Loucy (cell line): ENCODE results near the gene CNOT8.

Experiments used
- H2AFZ ChIP-seq: fragments of 200-600 bp; sonication (generic); 2 replicates; pipeline ENCODE4 v1.6.0; 2016; ENCODE audit warnings: antibody characterized with exemption, mild to moderate bottlenecking, low read length, moderate library complexity
- H3F3A ChIP-seq: fragments of 200-600 bp; 2 replicates; pipeline ENCODE4 v1.6.0; 2016; ENCODE audit warnings: antibody characterized with exemption, low read depth, mild to moderate bottlenecking
- H3K27me3 ChIP-seq: fragments of 200-600 bp; sonication (generic); 2 replicates; pipeline ENCODE4 v1.6.1; 2014; ENCODE audit warnings: low read length, mild to moderate bottlenecking; ENCODE audit not compliant: insufficient read depth, poor library complexity, severe bottlenecking
- H3K36me3 ChIP-seq: fragments of 200-600 bp; sonication (generic); 2 replicates; pipeline ENCODE4 v1.6.1; 2016; ENCODE audit warnings: low read length; ENCODE audit not compliant: insufficient read depth
- H3K4me1 ChIP-seq: fragments of 200-600 bp; sonication (generic); 2 replicates; pipeline ENCODE4 v1.5.1; 2014; ENCODE audit warnings: low read length, mild to moderate bottlenecking; ENCODE audit not compliant: insufficient read depth, poor library complexity, severe bottlenecking
- H3K4me2 ChIP-seq: fragments of 200-600 bp; sonication (generic); 2 replicates; pipeline ENCODE4 v1.6.0; 2014; ENCODE audit warnings: antibody characterized with exemption, low read length, low read depth, mild to moderate bottlenecking; ENCODE audit not compliant: poor library complexity, severe bottlenecking
- H3K4me3 ChIP-seq: fragments of 200-600 bp; sonication (generic); 2 replicates; pipeline ENCODE4 v1.5.1; 2014; ENCODE audit warnings: low read length, mild to moderate bottlenecking, mixed read lengths; ENCODE audit not compliant: poor library complexity, severe bottlenecking
- H3K79me2 ChIP-seq: fragments of 200-600 bp; sonication (generic); 2 replicates; pipeline ENCODE4 v1.6.1; 2014; ENCODE audit warnings: low read length; ENCODE audit not compliant: insufficient read depth
- H3K9ac ChIP-seq: fragments of 200-600 bp; sonication (generic); 2 replicates; pipeline ENCODE4 v1.6.0; 2014; ENCODE audit warnings: mild to moderate bottlenecking, low read depth, low read length, moderate library complexity; ENCODE audit not compliant: poor library complexity, severe bottlenecking
- H3K9me2 ChIP-seq: fragments of 200-600 bp; sonication (generic); replicated peaks from 2 replicates; pipeline ENCODE4 v1.6.1; 2016; ENCODE audit warnings: low read depth, low read length, mixed read lengths
- H3K9me3 ChIP-seq: fragments of 200-600 bp; sonication (generic); 2 replicates; pipeline ENCODE4 v1.6.1; 2014; ENCODE audit warnings: mild to moderate bottlenecking, antibody characterized with exemption, low read length, low read depth; ENCODE audit not compliant: insufficient read depth
- H4K20me1 ChIP-seq: fragments of 200-600 bp; sonication (generic); 2 replicates; pipeline ENCODE4 v1.6.0; 2014; ENCODE audit warnings: antibody characterized with exemption, low read length, mild to moderate bottlenecking; ENCODE audit not compliant: insufficient read depth, poor library complexity, severe bottlenecking
- EZH2phosphoT487 ChIP-seq: fragments of 200-600 bp; IDR thresholded peaks from 2 replicates; pipeline ENCODE4 v1.6.1; 2018; ENCODE audit warnings: antibody characterized with exemption, mild to moderate bottlenecking, moderate library complexity, borderline replicate concordance
- TF ChIP-seq, protein P1 (sequence below): fragments of 200-600 bp; sonication (generic); conservative IDR thresholded peaks from 2 replicates; pipeline ENCODE4 v1.5.1; 2014; ENCODE audit warnings: mild to moderate bottlenecking, antibody characterized with exemption, low read length

CNOT8 gene

DNA sequence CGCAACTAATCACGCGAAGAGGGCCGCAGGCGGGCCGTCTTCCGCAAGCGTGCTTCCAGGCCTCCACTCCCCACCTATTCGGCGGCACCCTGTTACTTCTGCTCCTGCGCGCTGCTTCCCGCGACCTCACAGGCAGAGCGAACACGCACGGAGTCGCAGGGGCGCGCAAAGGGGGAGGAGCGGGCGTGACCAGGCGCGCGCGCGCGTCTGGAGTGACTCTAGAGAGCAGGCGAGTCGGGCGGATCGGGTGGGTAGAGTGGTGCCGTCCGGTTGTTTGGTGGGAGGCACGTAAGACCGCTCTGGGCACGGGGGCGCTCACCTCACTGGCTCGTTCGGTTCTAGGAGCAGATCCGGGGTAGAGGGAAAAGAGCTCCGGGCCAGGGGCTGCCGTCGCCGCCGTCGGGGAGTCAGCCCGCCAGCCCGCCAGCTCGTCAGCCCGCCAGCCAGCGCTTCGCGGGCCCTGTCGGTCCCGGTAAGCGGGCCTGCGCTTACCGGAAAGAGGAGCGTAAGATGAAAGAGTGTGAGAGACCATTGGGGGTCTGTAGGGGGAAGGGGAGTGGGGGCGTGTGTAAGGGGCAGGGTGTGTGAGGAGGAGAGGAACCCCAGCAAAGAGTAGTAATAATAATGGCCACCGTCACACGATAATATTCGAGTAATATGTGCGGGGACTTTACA, at the start of gene CNOT8:
TSS of gene CNOT8 (plus strand) at position 331 of the 675 bp plus-strand sequence. CDS start 4,652 bp downstream, outside the sequence.
- peak within 1 kb of the TSS; percentile 97 for H3K4me2 ChIP-seq

DNA sequence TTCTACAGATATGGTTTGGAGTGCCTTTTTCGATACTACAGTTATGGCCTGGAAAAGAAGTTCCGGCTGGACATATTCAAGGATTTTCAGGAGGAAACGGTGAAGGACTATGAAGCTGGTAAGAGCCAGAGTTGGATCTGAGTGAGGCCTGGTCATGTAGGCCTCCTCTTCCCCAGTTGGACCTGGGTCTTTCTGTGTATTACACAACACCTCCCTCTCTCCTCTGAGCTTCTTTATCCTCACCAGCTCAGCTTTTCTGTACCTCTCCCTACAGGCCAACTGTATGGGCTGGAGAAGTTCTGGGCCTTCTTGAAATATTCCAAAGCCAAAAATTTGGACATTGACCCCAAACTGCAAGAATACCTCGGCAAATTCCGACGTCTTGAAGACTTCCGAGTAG, 47.2 kb upstream of the CNOT8 start:
- Histone ChIP-seq H3K27me3 (no peaks in the 10 kb centered on the region), H3K9me3 (no peaks in the 10 kb centered on the region), H3K9me2 (no peaks in the 10 kb centered on the region), H3K4me1 (no peaks in the 10 kb centered on the region), H2AFZ (no peak overlapping the region), H4K20me1 (no peaks in the 10 kb centered on the region), H3K4me2 (no peak overlapping the region), H3K4me3 (no peak overlapping the region), H3K79me2 (no peaks in the 10 kb centered on the region), H3K9ac (no peak overlapping the region), H3K36me3 (peaks cover 76% of the 10 kb centered on the region; the same call in 1 of the 2 replicates), H3F3A (no peaks in the 10 kb centered on the region)
- TF ChIP-seq EZH2phosphoT487: no peak
- TF ChIP-seq, protein P1, sequence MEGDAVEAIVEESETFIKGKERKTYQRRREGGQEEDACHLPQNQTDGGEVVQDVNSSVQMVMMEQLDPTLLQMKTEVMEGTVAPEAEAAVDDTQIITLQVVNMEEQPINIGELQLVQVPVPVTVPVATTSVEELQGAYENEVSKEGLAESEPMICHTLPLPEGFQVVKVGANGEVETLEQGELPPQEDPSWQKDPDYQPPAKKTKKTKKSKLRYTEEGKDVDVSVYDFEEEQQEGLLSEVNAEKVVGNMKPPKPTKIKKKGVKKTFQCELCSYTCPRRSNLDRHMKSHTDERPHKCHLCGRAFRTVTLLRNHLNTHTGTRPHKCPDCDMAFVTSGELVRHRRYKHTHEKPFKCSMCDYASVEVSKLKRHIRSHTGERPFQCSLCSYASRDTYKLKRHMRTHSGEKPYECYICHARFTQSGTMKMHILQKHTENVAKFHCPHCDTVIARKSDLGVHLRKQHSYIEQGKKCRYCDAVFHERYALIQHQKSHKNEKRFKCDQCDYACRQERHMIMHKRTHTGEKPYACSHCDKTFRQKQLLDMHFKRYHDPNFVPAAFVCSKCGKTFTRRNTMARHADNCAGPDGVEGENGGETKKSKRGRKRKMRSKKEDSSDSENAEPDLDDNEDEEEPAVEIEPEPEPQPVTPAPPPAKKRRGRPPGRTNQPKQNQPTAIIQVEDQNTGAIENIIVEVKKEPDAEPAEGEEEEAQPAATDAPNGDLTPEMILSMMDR: no peak

More for the DNA sequence above, at the start of gene CNOT8:
- Histone ChIP-seq H3K27me3 (no peaks in the 10 kb centered on the region), H3K9me2 (no peaks in the 10 kb centered on the region), H2AFZ (peak within 1 kb of the TSS; percentile 70), H3K36me3 (no peaks in the 10 kb centered on the region), H3K79me2 (peaks cover 48% of the 10 kb centered on the region), H3K9me3 (no peaks in the 10 kb centered on the region), H4K20me1 (peaks cover 39% of the 10 kb centered on the region), H3K9ac (peak within 1 kb of the TSS; percentile 91), H3F3A (no peaks in the 10 kb centered on the region), H3K4me3 (peak within 1 kb of the TSS; percentile 95), H3K4me1 (peaks cover 5% of the 10 kb centered on the region)
- TF ChIP-seq, protein P1: no peak
- TF ChIP-seq EZH2phosphoT487: no peak

DNA sequence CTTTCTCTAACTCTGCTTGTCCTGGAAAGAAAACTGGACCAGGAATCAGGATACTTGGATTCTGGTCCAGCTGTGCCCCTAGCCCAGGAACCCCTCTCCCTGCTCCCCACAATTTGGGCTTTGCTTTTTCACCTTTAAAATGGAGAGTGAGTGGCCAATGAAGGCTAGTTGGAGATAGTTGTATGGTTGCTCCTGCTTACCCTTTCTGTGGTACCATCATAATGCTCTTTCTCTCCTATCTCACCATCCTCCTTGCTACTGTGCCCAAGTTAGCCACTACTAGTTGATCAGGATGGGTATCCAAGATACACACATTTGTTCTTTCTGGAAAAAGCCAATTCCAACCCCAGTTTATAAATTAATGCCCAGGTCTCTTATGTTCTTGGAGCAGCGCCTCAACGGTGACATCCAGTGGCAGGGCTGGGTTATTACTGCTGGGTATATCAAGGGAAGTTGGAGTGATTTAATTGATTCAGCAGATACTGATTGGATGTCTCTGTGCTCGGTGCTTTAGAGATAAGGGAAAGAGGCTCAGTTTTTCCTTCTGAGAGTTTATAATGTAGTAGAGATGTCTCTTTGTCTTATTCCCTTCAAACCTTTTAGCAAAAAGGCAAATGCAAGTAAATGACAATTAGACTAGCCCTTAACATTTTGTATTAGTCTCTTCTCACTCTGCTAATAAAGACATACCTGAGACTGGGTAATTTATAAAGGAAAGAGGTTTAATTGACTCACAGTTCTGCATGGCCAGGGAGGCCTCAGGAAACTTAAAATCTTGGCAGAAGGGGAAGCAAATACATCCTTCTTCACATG, 46.6 kb upstream of the CNOT8 start:
- no peaks in the 10 kb centered on the region for H3F3A ChIP-seq
- H4K20me1 ChIP-seq: no peaks in the 10 kb centered on the region
- no peaks in the 10 kb centered on the region for H3K9me2 ChIP-seq

More for the DNA sequence above, 46.6 kb upstream of the CNOT8 start:
- no peaks in the 10 kb centered on the region for H3K27me3 ChIP-seq
- no peak overlapping the region for H2AFZ ChIP-seq
- no peaks in the 10 kb centered on the region for H3K4me1 ChIP-seq
- H3K79me2 ChIP-seq: no peaks in the 10 kb centered on the region
- no peak overlapping the region for H3K4me3 ChIP-seq
- TF ChIP-seq, protein P1: peak; percentile 68
- TF ChIP-seq EZH2phosphoT487: no peak
- H3K4me2 ChIP-seq: no peak overlapping the region
- peaks cover 76% of the 10 kb centered on the region; the same call in 1 of the 2 replicates for H3K36me3 ChIP-seq
- no peak overlapping the region for H3K9ac ChIP-seq
- no peaks in the 10 kb centered on the region for H3K9me3 ChIP-seq
